Calu3 (cell line): ENCODE results near the gene LSAMP. TPM values are rescaled to one million over a fixed set of nuclear protein-coding genes. Genes with fewer than 3 reads are reported as not detected.

Experiments
- BruUV-seq: library from RNA; stranded (reverse); fragments of 400-500 nt; replicated peaks from 2 replicates; lab custom pipeline; 2021; lab: Mats Ljungman, UMichigan
- CTCF ChIA-PET: fragments of 300-600 bp; sonication (Branson Sonifier 250); formaldehyde crosslinking; loops from one replicate; lab custom pipeline; 2022; ENCODE audit warnings: antibody characterized with exemption; lab: Charles Lee
- DNase-seq: peaks from one replicate; pipeline ENCODE4 v3.0.0; 2022
- H3K27ac Mint-ChIP-seq: one replicate; pipeline ENCODE4 v1.8.0; 2022; ENCODE audit warnings: mixed read lengths; ENCODE audit not compliant: unreplicated experiment
- H3K27me3 Mint-ChIP-seq: one replicate; pipeline ENCODE4 v1.8.0; 2022; ENCODE audit warnings: mixed read lengths; ENCODE audit not compliant: unreplicated experiment
- H3K36me3 Mint-ChIP-seq: one replicate; pipeline ENCODE4 v1.8.0; 2022; ENCODE audit warnings: mild to moderate bottlenecking, moderate library complexity, mixed read lengths; ENCODE audit not compliant: insufficient read depth, unreplicated experiment
- H3K4me1 Mint-ChIP-seq: one replicate; pipeline ENCODE4 v1.8.0; 2022; ENCODE audit warnings: mild to moderate bottlenecking, low read depth, mixed read lengths; ENCODE audit not compliant: unreplicated experiment
- H3K4me3 Mint-ChIP-seq: one replicate; pipeline ENCODE4 v1.8.0; 2022; ENCODE audit warnings: mild to moderate bottlenecking, low read depth, moderate library complexity, mixed read lengths; ENCODE audit not compliant: unreplicated experiment
- H3K9me3 Mint-ChIP-seq: one replicate; pipeline ENCODE4 v1.8.0; 2022; ENCODE audit warnings: low read depth, mixed read lengths; ENCODE audit not compliant: unreplicated experiment
- intact Hi-C: fragments of 100-400 bp; cut with micrococcal nuclease; formaldehyde crosslinking; loops from one replicate; pipeline ENCODE4 v1.10.0; 2022; ENCODE audit not compliant: unreplicated experiment
- total RNA-seq: library from RNA; stranded (reverse); gene quantifications from 2 replicates; pipeline ENCODE4 v1.2.3, GENCODE V29; 2022
- TF ChIP-seq, protein P1 (sequence below): fragments of 200-600 bp; IDR thresholded peaks from one replicate; pipeline ENCODE4 v1.8.0; 2022; ENCODE audit warnings: antibody characterized with exemption; ENCODE audit not compliant: unreplicated experiment

LSAMP gene
- total RNA-seq, 1 experiment from 2014 or later: 0.90 TPM

DNA sequence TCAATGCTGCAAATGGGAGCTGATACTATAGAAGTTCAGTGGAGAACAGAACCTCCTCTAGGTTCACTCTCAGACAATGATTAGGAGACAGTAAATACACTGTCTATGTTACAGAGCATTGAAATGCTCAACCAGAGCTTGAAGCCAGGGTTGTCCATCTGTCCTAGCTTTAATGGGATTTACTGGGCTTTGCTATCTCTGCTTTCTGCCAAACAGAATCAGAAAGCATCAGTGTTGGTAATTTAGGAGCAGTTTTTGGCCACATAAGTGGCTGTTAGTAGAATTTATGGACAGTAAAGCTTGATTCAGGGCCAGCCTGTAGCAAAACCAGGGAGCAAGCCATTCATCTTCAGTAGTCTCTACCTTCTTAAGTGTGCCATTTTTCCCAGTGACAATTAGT, 396.3 kb downstream of the LSAMP start:
- H3K36me3 Mint-ChIP-seq: no peaks in the 10 kb centered on the region
- H3K4me3 Mint-ChIP-seq: no peak overlapping the region
- no TSS peak for BruUV-seq
- H3K9me3 Mint-ChIP-seq: no peaks in the 10 kb centered on the region
- CTCF ChIA-PET: no interaction called here
- intact Hi-C loops: no loop called here
- TF ChIP-seq, protein P1, sequence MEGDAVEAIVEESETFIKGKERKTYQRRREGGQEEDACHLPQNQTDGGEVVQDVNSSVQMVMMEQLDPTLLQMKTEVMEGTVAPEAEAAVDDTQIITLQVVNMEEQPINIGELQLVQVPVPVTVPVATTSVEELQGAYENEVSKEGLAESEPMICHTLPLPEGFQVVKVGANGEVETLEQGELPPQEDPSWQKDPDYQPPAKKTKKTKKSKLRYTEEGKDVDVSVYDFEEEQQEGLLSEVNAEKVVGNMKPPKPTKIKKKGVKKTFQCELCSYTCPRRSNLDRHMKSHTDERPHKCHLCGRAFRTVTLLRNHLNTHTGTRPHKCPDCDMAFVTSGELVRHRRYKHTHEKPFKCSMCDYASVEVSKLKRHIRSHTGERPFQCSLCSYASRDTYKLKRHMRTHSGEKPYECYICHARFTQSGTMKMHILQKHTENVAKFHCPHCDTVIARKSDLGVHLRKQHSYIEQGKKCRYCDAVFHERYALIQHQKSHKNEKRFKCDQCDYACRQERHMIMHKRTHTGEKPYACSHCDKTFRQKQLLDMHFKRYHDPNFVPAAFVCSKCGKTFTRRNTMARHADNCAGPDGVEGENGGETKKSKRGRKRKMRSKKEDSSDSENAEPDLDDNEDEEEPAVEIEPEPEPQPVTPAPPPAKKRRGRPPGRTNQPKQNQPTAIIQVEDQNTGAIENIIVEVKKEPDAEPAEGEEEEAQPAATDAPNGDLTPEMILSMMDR: no peak
- no peaks in the 10 kb centered on the region for H3K4me1 Mint-ChIP-seq
- no peak for DNase-seq
- H3K27me3 Mint-ChIP-seq: no peaks in the 10 kb centered on the region
- H3K27ac Mint-ChIP-seq: no peak overlapping the region

DNA sequence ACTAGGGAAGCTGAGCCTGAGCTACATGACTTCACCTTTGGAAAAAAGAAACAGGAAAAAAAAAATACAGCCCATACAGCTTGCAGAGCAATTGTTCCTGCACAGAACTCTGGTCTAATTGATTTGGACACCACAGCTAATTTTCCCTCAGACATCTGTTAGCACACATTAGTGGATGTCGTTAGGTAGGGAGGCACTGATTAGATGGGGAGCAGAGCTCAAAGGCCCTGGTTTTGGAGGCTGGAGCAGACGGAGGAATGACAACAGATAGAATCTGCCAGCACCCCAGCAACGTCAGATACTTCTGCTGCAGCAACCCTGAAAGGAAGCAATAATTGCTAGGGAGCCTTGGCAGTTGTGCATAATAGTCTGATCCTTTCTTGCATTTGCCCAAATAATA, 398.9 kb downstream of the LSAMP start:
- CTCF ChIA-PET: no interaction called here
- intact Hi-C loops: no loop called here
- Mint-ChIP-seq H3K9me3 (no peaks in the 10 kb centered on the region), H3K27me3 (no peaks in the 10 kb centered on the region), H3K4me1 (no peaks in the 10 kb centered on the region), H3K36me3 (no peaks in the 10 kb centered on the region), H3K4me3 (no peak overlapping the region), H3K27ac (no peak overlapping the region)
- no TSS peak for BruUV-seq
- TF ChIP-seq, protein P1: no peak
- DNase-seq: no peak

DNA sequence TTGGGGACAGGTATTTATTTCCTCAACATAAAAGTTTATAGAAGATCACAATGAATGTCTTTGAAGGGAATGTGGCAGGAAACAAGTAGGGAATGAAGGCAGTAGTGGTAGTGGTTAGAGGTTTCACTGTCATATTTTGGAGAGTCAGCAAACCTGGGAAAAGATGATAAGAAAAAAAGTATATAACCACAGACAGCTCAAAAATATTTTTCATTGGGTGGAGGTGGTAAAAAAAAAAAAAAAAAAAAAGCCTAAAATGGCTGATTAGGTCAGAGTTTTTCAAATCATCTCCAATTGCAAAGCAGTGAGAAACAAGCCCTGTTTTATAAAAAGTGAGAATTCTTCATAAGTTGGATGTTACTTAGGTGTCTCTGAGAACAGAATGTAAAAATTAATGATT, 400.0 kb downstream of the LSAMP start:
- CTCF ChIA-PET: interaction anchor here (0.6 kb wide), 1 partner anchor 74 kb away, joined by 3 read pairs; no protein-coding TSS in a partner anchor
- TF ChIP-seq, protein P1: no peak
- Mint-ChIP-seq H3K4me3 (no peak overlapping the region), H3K27ac (no peak overlapping the region), H3K4me1 (no peaks in the 10 kb centered on the region), H3K9me3 (no peaks in the 10 kb centered on the region), H3K27me3 (no peaks in the 10 kb centered on the region), H3K36me3 (no peaks in the 10 kb centered on the region)
- intact Hi-C loops: no loop called here
- no peak for DNase-seq
- BruUV-seq: no TSS peak

DNA sequence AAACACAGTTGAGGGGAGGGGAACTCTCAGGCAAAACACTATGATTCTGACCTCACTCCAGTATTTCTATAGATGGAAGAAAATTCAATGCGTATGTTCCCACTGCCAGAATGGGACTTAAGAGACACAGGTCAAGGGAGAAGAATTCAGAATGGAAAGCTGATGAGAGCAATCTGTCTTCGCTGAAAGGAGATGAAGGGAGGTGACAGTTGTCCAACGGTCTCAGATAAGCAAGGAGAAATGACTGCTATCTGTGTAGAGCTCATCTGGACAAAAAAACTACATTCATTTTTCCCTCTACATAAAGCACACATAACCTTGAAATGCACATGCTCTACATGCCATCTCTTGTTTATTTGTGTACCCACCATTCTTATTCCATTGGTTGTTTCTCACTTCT, 405.1 kb downstream of the LSAMP start:
- H3K27ac Mint-ChIP-seq: no peak overlapping the region
- H3K4me3 Mint-ChIP-seq: no peak overlapping the region
- DNase-seq: no peak
- H3K27me3 Mint-ChIP-seq: no peaks in the 10 kb centered on the region
- TF ChIP-seq, protein P1: no peak
- H3K4me1 Mint-ChIP-seq: no peaks in the 10 kb centered on the region
- intact Hi-C loops: no loop called here
- CTCF ChIA-PET: interaction anchor here (0.5 to 0.8 kb wide), 2 partner anchors 59 to 1656 kb away, joined by 3 to 4 read pairs; no protein-coding TSS in a partner anchor
- H3K9me3 Mint-ChIP-seq: no peaks in the 10 kb centered on the region
- no peaks in the 10 kb centered on the region for H3K36me3 Mint-ChIP-seq
- BruUV-seq: no TSS peak
